Stimulated activated CD8-positive, alpha-beta memory T cell treated with anti-CD3 and anti-CD28 coated beads, Interleukin-15, amount 100 ng/mL, for 48 hours (primary cell): ENCODE data around the gene MYLK.

Source experiments
- DNase-seq, 2 donors: peaks; one replicate each; pipeline ENCODE4 v3.0.0-alpha.2; 2020; ENCODE audit warnings: low read depth in 2 of 2

The MYLK gene

GRCh38 chr3:123700791-123701722 is 183.1 kb downstream of the MYLK start:
- no peak for DNase-seq

GRCh38 chr3:123698813-123699212 is 185.3 kb downstream of the MYLK start:
- no peak for DNase-seq

- DNase-seq = no peak
Observed at GRCh38 chr3:123696808-123697207, 187.3 kb downstream of the MYLK start.

GRCh38 chr3:123695731-123696640 is 188.1 kb downstream of the MYLK start:
- DNase-seq = no peak

- no peak for DNase-seq
Observed at GRCh38 chr3:123695152-123695551, 189.0 kb downstream of the MYLK start.

GRCh38 chr3:123694366-123695087 is 189.6 kb downstream of the MYLK start:
- DNase-seq = no peak

- DNase-seq = no peak
Observed at GRCh38 chr3:123693584-123694190, 190.4 kb downstream of the MYLK start.

GRCh38 chr3:123692671-123693070 is 191.5 kb downstream of the MYLK start:
- DNase-seq = no peak

GRCh38 chr3:123692041-123692440 is 192.1 kb downstream of the MYLK start:
- no peak for DNase-seq

GRCh38 chr3:123689831-123690230 is 194.3 kb downstream of the MYLK start:
- DNase-seq = no peak

- no peak for DNase-seq
Observed at GRCh38 chr3:123688241-123688747, 195.8 kb downstream of the MYLK start.

GRCh38 chr3:123687286-123687685 is 196.8 kb downstream of the MYLK start:
- DNase-seq = no peak

- DNase-seq = no peak
Observed at GRCh38 chr3:123686251-123686650, 197.9 kb downstream of the MYLK start.

- no peak for DNase-seq
Observed at GRCh38 chr3:123685780-123686179, 198.4 kb downstream of the MYLK start.

- DNase-seq = no peak
Observed at GRCh38 chr3:123684636-123685035, 199.5 kb downstream of the MYLK start.

GRCh38 chr3:123684209-123684608 is 199.9 kb downstream of the MYLK start:
- DNase-seq = no peak

- no peak for DNase-seq
Observed at GRCh38 chr3:123683505-123684154, 200.5 kb downstream of the MYLK start.

- DNase-seq = no peak
Observed at GRCh38 chr3:123682781-123683504, 201.2 kb downstream of the MYLK start.

- no peak for DNase-seq
Observed at GRCh38 chr3:123682302-123682701, 201.8 kb downstream of the MYLK start.
